ENCODE measurements around the gene AMPD3.

GRCh38 chr11:10538924-10539323 lies 83.9 kb downstream of the AMPD3 start:
- no peak for TF ChIP-seq CTCF (CRISPR knock-in tag; IDR thresholded peaks at IDR 0.05)
- TF ChIP-seq EP300 (IDR thresholded peaks at IDR 0.05; ENCODE audit: low read depth in 2 of 2, low read length in 2 of 2) = no peak
- TF ChIP-seq EP300 (CRISPR knock-in tag; IDR thresholded peaks at IDR 0.05; ENCODE audit: borderline replicate concordance) = no peak
- TF ChIP-seq RFXANK (CRISPR knock-in tag; IDR thresholded peaks at IDR 0.05) = no peak
- no peak for TF ChIP-seq ZBED4 (CRISPR knock-in tag; IDR thresholded peaks at IDR 0.05; ENCODE audit: borderline replicate concordance)
- no peak for TF ChIP-seq HNRNPL (IDR thresholded peaks at IDR 0.05; ENCODE audit: low read depth, low read length)
- TF ChIP-seq EED (CRISPR knock-in tag; IDR thresholded peaks at IDR 0.05) = no peak
- no peak for TF ChIP-seq ARNT (IDR thresholded peaks at IDR 0.05)
- TF ChIP-seq CEBPB (IDR thresholded peaks at IDR 0.05; ENCODE audit: borderline replicate concordance, low read depth, low read length) = no peak
- no peak for TF ChIP-seq ZNF704 (CRISPR knock-in tag; IDR thresholded peaks at IDR 0.05; ENCODE audit: borderline replicate concordance)
- no peak for TF ChIP-seq IRF2 (CRISPR knock-in tag; IDR thresholded peaks at IDR 0.05)

Measured in HepG2 (cell line).